ENCODE measurements around the gene ADGRG1.

ADGRG1 gene

GRCh38 chr16:57714047-57714446, 85.6 kb downstream of the ADGRG1 start:
- DNase-seq (ENCODE audit: extremely low read depth in 1 of 2, low read depth in 1 of 2) = no peak
